Trophoblast cell (in vitro differentiated cells and primary cell): ENCODE results near the gene COL5A1.

ENCODE experiments used
- DNase-seq, 2 donors: peaks; one replicate each; pipeline ENCODE4 v3.0.0-alpha.2; 2016
- H2AFZ ChIP-seq: 2 replicates; pipeline ENCODE4 v1.6.1; 2013; ENCODE audit warnings: low read length, moderate library complexity, mild to moderate bottlenecking; ENCODE audit not compliant: insufficient read depth, poor library complexity
- H2AK5ac ChIP-seq: 2 replicates; pipeline ENCODE4 v1.6.1; 2013; ENCODE audit warnings: mild to moderate bottlenecking, low read length
- H2BK120ac ChIP-seq: 2 replicates; pipeline ENCODE4 v1.6.1; 2013; ENCODE audit warnings: low read length, mild to moderate bottlenecking, moderate library complexity; ENCODE audit not compliant: insufficient read depth, poor library complexity
- H2BK12ac ChIP-seq: 2 replicates; pipeline ENCODE4 v1.6.1; 2013; ENCODE audit warnings: mild to moderate bottlenecking, low read length, moderate library complexity
- H2BK5ac ChIP-seq: 2 replicates; pipeline ENCODE4 v1.6.1; 2013; ENCODE audit warnings: low read length, low read depth, moderate library complexity, mild to moderate bottlenecking; ENCODE audit not compliant: poor library complexity
- H3K14ac ChIP-seq: 2 replicates; pipeline ENCODE4 v1.6.1; 2013; ENCODE audit warnings: mild to moderate bottlenecking, low read length
- H3K18ac ChIP-seq: 2 replicates; pipeline ENCODE4 v1.6.1; 2013; ENCODE audit warnings: mild to moderate bottlenecking, low read length
- H3K23ac ChIP-seq: 2 replicates; pipeline ENCODE4 v1.6.1; 2013; ENCODE audit warnings: low read length
- H3K27ac ChIP-seq: 2 replicates; pipeline ENCODE4 v1.5.1; 2013; ENCODE audit warnings: low read depth, mild to moderate bottlenecking, inconsistent platforms, low read length, moderate library complexity
- H3K27me3 ChIP-seq: 2 replicates; pipeline ENCODE4 v1.6.1; 2013; ENCODE audit warnings: inconsistent platforms, mild to moderate bottlenecking, low read length, moderate library complexity; ENCODE audit not compliant: insufficient read depth
- H3K36me3 ChIP-seq, 2 experiments: 1 replicate in 1 of 2; 2 replicates in 1 of 2; pipeline ENCODE4 v1.6.1; 2013; ENCODE audit warnings: low read length in 2 of 2, mild to moderate bottlenecking in 2 of 2, moderate library complexity in 1 of 2; ENCODE audit not compliant: insufficient read depth in 2 of 2, control insufficient read depth in 1 of 2
- H3K4ac ChIP-seq: 2 replicates; pipeline ENCODE4 v1.6.1; 2013; ENCODE audit warnings: low read depth, mild to moderate bottlenecking, low read length, moderate library complexity
- H3K4me1 ChIP-seq, 2 experiments: 1 replicate in 1 of 2; 2 replicates in 1 of 2; pipeline ENCODE4 v1.6.1; 2013; ENCODE audit warnings: low read length in 2 of 2, mild to moderate bottlenecking in 2 of 2, moderate library complexity in 1 of 2; ENCODE audit not compliant: insufficient read depth in 2 of 2, control insufficient read depth in 1 of 2
- H3K4me2 ChIP-seq: 2 replicates; pipeline ENCODE4 v1.6.1; 2013; ENCODE audit warnings: inconsistent platforms, mild to moderate bottlenecking, low read length, moderate library complexity
- H3K4me3 ChIP-seq: 2 replicates; pipeline ENCODE4 v1.5.1; 2013; ENCODE audit warnings: mild to moderate bottlenecking, low read depth, low read length, inconsistent platforms
- H3K79me1 ChIP-seq: one replicate; pipeline ENCODE4 v1.6.1; 2013; ENCODE audit warnings: low read length
- H3K79me2 ChIP-seq: 2 replicates; pipeline ENCODE4 v1.6.1; 2013; ENCODE audit warnings: low read length, mild to moderate bottlenecking; ENCODE audit not compliant: control insufficient read depth, insufficient read depth, poor library complexity
- H3K9ac ChIP-seq: 2 replicates; pipeline ENCODE4 v1.6.1; 2013; ENCODE audit warnings: mild to moderate bottlenecking, low read length
- H3K9me3 ChIP-seq: 2 replicates; pipeline ENCODE4 v1.6.1; 2013; ENCODE audit warnings: low read depth, mild to moderate bottlenecking, control low read depth, inconsistent platforms, low read length; ENCODE audit not compliant: insufficient read depth
- H4K12ac ChIP-seq: 2 replicates; pipeline ENCODE4 v1.6.1; 2013; ENCODE audit warnings: low read depth, mild to moderate bottlenecking, low read length, moderate library complexity
- H4K8ac ChIP-seq: 2 replicates; pipeline ENCODE4 v1.6.1; 2013; ENCODE audit warnings: low read depth, mild to moderate bottlenecking, low read length, moderate library complexity
- H4K91ac ChIP-seq: one replicate; pipeline ENCODE4 v1.6.1; 2013; ENCODE audit warnings: low read depth, mild to moderate bottlenecking, low read length, moderate library complexity
- WGBS: extraction: QIAGEN DNeasy Blood & Tissue Kit; methylation state at CpG from one replicate; pipeline ENCODE4 v1.1.7; 2013; ENCODE audit warnings: missing lambda C conversion rate; ENCODE audit not compliant: insufficient read length, insufficient coverage; ENCODE audit errors: extremely low coverage; 5-methylcytosine and 5-hydroxymethylcytosine counted together

COL5A1 gene

DNA sequence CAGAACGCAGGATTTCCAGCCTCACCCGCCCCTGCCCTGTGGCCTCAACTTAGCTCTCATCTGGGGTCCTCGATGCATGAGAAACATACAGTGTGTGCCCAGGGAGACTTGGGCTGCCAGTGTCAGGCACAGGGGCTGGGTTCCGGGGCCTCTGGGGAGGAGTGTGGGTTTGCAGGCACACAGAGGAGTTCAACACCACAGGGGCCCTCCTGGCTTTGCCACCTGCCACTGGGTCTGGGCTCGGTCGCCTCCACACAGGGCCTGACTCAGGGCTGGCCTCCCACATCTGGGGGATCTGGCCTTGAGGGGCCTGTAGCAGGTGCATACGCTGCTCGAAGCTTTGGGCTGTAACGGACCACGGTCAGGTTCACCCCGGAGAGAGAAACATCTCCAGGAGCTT lies 111.6 kb downstream of the COL5A1 start:
- H4K8ac ChIP-seq: no peak overlapping the region
- no peak overlapping the region for H4K91ac ChIP-seq

DNA sequence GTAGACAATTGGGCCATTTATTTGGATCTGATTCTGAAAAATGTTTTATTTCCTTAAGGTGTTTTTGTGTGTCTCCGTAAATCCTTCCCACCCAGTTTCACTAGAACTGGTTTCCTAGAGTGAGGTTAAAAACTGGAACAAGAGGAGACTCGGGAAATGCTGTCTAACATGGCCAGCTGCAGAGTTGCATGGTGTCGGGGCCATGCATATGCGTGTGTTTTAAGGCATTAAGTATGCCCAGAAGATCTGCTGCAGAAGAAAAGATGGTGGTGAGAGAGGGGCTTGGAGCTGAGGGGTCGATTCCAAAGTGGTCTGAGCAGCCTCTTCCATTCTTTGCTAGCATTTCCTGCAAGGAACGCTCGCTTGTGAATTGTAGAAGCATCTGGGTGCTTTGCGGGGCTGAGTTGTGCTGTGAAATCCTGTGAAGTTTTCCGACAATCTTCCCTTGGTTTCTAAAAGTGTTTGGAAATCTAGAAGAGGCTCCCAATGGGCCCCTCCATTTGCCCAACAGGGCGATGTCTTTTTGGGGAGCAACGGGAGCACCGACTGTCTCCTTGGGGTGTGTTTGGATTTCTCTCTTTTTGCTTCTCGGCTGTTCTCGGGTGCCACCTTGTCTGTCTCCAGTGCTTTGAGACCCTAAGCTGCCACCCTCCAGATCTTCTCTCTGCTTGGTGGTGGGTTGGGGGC lies 113.8 kb downstream of the COL5A1 start:
- H2AFZ ChIP-seq: no peak overlapping the region

More for the DNA sequence above, 111.6 kb downstream of the COL5A1 start:
- H2BK12ac ChIP-seq: no peak overlapping the region
- no peak overlapping the region for H3K14ac ChIP-seq
- H2BK5ac ChIP-seq: no peak overlapping the region
- DNase-seq: no peak
- H3K4me3 ChIP-seq: no peak overlapping the region
- H3K27ac ChIP-seq: no peak overlapping the region
- WGBS: no CpG with 5 or more reads among the region's 11 CpGs
- no peak overlapping the region for H4K12ac ChIP-seq
- H3K4me1 ChIP-seq: no peaks in the 10 kb centered on the region
- H3K4ac ChIP-seq: no peak overlapping the region
- no peak overlapping the region for H3K9ac ChIP-seq
- H2AFZ ChIP-seq: no peak overlapping the region
- no peaks in the 10 kb centered on the region for H3K79me1 ChIP-seq
- peaks cover 89 to 97% of the 10 kb centered on the region in 2 experiments for H3K36me3 ChIP-seq
- H2BK120ac ChIP-seq: no peak overlapping the region
- no peak overlapping the region for H2AK5ac ChIP-seq
- H3K23ac ChIP-seq: no peak overlapping the region
- H3K18ac ChIP-seq: no peak overlapping the region
- no peak overlapping the region for H3K4me2 ChIP-seq
- no peaks in the 10 kb centered on the region for H3K79me2 ChIP-seq
- H3K27me3 ChIP-seq: no peaks in the 10 kb centered on the region
- H3K9me3 ChIP-seq: peaks cover under 1% of the 10 kb centered on the region

DNA sequence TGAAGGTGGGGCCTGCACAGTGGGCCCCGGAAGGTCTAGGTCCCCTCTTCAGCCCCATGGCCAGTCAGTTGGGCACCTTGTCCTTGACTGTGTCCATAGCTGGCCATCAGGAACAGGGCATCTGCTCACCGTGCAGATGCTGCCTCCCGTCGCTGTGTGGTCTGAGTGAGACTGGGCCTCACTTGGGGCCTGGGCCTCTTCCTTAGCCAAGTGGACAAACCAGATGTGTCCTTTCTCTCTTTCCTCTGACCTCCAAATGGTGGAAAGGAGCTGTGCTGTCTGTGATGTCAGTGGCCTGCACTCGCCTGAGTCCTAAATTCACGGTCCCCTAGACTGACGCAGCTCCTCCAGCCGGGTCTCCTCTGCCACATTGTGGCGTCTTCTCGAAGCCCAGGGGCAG lies 114.5 kb downstream of the COL5A1 start:
- no CpG with 5 or more reads among the region's 10 CpGs for WGBS
- Histone ChIP-seq H3K18ac (no peak overlapping the region), H3K23ac (no peak overlapping the region), H3K9me3 (peaks cover 19% of the 10 kb centered on the region), H2BK12ac (no peak overlapping the region), H3K4me2 (no peak overlapping the region), H3K4me3 (no peak overlapping the region), H4K91ac (no peak overlapping the region), H3K4me1 (no peaks in the 10 kb centered on the region), H2AK5ac (no peak overlapping the region), H3K27me3 (no peaks in the 10 kb centered on the region), H3K14ac (no peak overlapping the region), H3K79me2 (no peaks in the 10 kb centered on the region), H3K9ac (no peak overlapping the region), H4K8ac (no peak overlapping the region), H3K36me3 (peaks cover 93 to 96% of the 10 kb centered on the region in 2 experiments), H2BK120ac (no peak overlapping the region), H3K79me1 (no peaks in the 10 kb centered on the region), H2BK5ac (no peak overlapping the region), H3K4ac (no peak overlapping the region), H3K27ac (no peak overlapping the region), H4K12ac (no peak overlapping the region), H2AFZ (no peak overlapping the region)
- DNase-seq: no peak

More for the DNA sequence above, 113.8 kb downstream of the COL5A1 start:
- Histone ChIP-seq H3K27ac (no peak overlapping the region), H2BK120ac (no peak overlapping the region), H3K14ac (no peak overlapping the region), H2BK5ac (no peak overlapping the region), H3K4me2 (no peak overlapping the region), H2AK5ac (no peak overlapping the region), H3K27me3 (no peaks in the 10 kb centered on the region), H4K12ac (no peak overlapping the region), H3K9me3 (peaks cover 12% of the 10 kb centered on the region), H3K4me1 (no peaks in the 10 kb centered on the region), H3K23ac (no peak overlapping the region), H3K79me1 (no peaks in the 10 kb centered on the region), H2BK12ac (no peak overlapping the region), H3K4me3 (no peak overlapping the region), H3K36me3 (peaks cover 93 to 96% of the 10 kb centered on the region in 2 experiments), H4K8ac (no peak overlapping the region), H3K79me2 (no peaks in the 10 kb centered on the region), H3K4ac (no peak overlapping the region), H4K91ac (no peak overlapping the region), H3K18ac (no peak overlapping the region), H3K9ac (no peak overlapping the region)
- DNase-seq: no peak
- no CpG with 5 or more reads among the region's 14 CpGs for WGBS

DNA sequence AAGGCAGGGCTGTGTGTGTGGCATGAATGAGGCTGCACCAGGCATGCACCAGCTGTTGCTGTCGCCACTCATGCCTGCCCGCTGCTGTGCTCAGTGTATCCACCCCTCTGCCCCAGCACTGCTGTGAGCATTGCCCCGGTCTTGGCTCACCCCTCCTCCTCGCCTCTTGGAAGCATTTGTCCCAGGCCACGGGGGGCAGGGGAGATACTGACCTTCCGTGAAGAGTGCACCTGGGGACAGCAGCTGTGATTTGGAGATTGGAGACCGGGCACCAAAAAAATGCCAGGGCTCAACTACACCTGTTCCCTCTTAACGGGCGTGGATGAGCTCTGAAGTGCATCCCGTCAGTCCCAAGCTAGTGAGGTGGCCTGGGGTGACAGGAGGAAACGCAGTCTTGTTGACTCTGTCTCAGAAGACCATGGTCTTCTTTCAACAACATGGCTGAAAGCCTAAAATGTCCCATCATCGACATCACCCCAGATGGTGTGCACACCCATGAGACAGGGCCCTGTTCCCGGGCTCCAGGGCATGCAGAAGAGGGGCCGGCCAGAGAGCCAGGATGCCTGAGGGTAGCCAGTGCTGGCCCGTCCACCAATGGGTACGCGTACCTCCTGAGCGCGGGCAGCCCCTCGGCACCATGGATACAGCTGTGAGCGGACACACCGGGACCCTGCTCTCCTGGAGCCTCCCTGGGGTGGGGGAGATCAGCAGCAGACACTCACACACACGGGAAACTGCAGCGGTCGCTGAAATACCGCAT lies 115.8 kb downstream of the COL5A1 start:
- Histone ChIP-seq H3K23ac (no peak overlapping the region), H2AFZ (no peak overlapping the region)

More for the DNA sequence above, 115.8 kb downstream of the COL5A1 start:
- Histone ChIP-seq H3K4ac (no peak overlapping the region), H2AK5ac (no peak overlapping the region), H3K79me1 (no peaks in the 10 kb centered on the region), H3K9ac (no peak overlapping the region), H4K91ac (no peak overlapping the region), H4K12ac (no peak overlapping the region), H4K8ac (no peak overlapping the region), H3K36me3 (peaks cover 97% of the 10 kb centered on the region in 2 experiments), H3K27ac (no peak overlapping the region), H2BK120ac (no peak overlapping the region), H2BK5ac (no peak overlapping the region), H3K18ac (no peak overlapping the region), H3K4me3 (no peak overlapping the region), H3K27me3 (no peaks in the 10 kb centered on the region), H3K4me2 (no peak overlapping the region), H3K9me3 (peaks cover 19% of the 10 kb centered on the region), H3K4me1 (no peaks in the 10 kb centered on the region), H3K14ac (no peak overlapping the region), H3K79me2 (no peaks in the 10 kb centered on the region), H2BK12ac (no peak overlapping the region)
- whole genome bisulfite sequencing: no CpG with 5 or more reads among the region's 26 CpGs
- DNase-seq: no peak
